H9 (cell line): ENCODE results near the gene TSGA10IP. TPM values are rescaled to one million over a fixed set of nuclear protein-coding genes. Genes with fewer than 3 reads are reported as not detected.

ENCODE experiments used
- DNase-seq: peaks from one replicate; pipeline ENCODE4 v3.0.0-alpha.2; 2017
- H2AFZ ChIP-seq: one replicate; pipeline ENCODE4 v1.6.1; 2013; ENCODE audit warnings: mild to moderate bottlenecking, low read length, control low read depth, moderate library complexity
- H2AK5ac ChIP-seq: 2 replicates; pipeline ENCODE4 v1.6.1; 2013; ENCODE audit warnings: low read length, control low read depth, mixed read lengths; ENCODE audit not compliant: insufficient read length
- H2BK120ac ChIP-seq: one replicate; pipeline ENCODE4 v1.6.1; 2013; ENCODE audit warnings: low read depth, mild to moderate bottlenecking, low read length, control low read depth, inconsistent platforms; ENCODE audit not compliant: poor library complexity, severe bottlenecking
- H2BK12ac ChIP-seq: 2 replicates; pipeline ENCODE4 v1.6.1; 2013; ENCODE audit warnings: low read length, control low read depth, mixed read lengths, low read depth; ENCODE audit not compliant: insufficient read length
- H2BK15ac ChIP-seq: 2 replicates; pipeline ENCODE4 v1.6.1; 2013; ENCODE audit warnings: low read depth, low read length, control low read depth
- H2BK20ac ChIP-seq: one replicate; pipeline ENCODE4 v1.6.1; 2013; ENCODE audit warnings: low read depth, mild to moderate bottlenecking, low read length, control low read depth, inconsistent platforms; ENCODE audit not compliant: poor library complexity, severe bottlenecking
- H2BK5ac ChIP-seq: 2 replicates; pipeline ENCODE4 v1.6.1; 2013; ENCODE audit warnings: low read length, control low read depth, mixed read lengths; ENCODE audit not compliant: insufficient read length
- H3K14ac ChIP-seq: 2 replicates; pipeline ENCODE4 v1.6.1; 2013; ENCODE audit warnings: low read length, control low read depth; ENCODE audit not compliant: insufficient read depth
- H3K18ac ChIP-seq: 2 replicates; pipeline ENCODE4 v1.6.1; 2013; ENCODE audit warnings: low read depth, mild to moderate bottlenecking, mixed read lengths, low read length, control low read depth; ENCODE audit not compliant: insufficient read length
- H3K23ac ChIP-seq: 2 replicates; pipeline ENCODE4 v1.6.1; 2013; ENCODE audit warnings: low read length, control low read depth, mixed read lengths, low read depth; ENCODE audit not compliant: insufficient read length
- H3K23me2 ChIP-seq: 2 replicates; pipeline ENCODE4 v1.6.1; 2013; ENCODE audit warnings: low read depth, mild to moderate bottlenecking, mixed read lengths, low read length, control low read depth; ENCODE audit not compliant: insufficient read length, poor library complexity, severe bottlenecking
- H3K27ac ChIP-seq: 2 replicates; pipeline ENCODE4 v1.5.1; 2013; ENCODE audit warnings: low read length, control low read depth, mixed read lengths, low read depth; ENCODE audit not compliant: insufficient read length
- H3K27me3 ChIP-seq: 2 replicates; pipeline ENCODE4 v1.6.1; 2013; ENCODE audit warnings: low read length, control low read depth, inconsistent platforms; ENCODE audit not compliant: insufficient read depth
- H3K4ac ChIP-seq: 2 replicates; pipeline ENCODE4 v1.6.1; 2013; ENCODE audit warnings: low read depth, mild to moderate bottlenecking, control low read depth, inconsistent platforms, low read length, moderate library complexity
- H3K4me1 ChIP-seq: 2 replicates; pipeline ENCODE4 v1.6.1; 2013; ENCODE audit warnings: low read length, control low read depth, inconsistent platforms; ENCODE audit not compliant: insufficient read depth
- H3K4me2 ChIP-seq: 2 replicates; pipeline ENCODE4 v1.6.1; 2013; ENCODE audit warnings: low read length, control low read depth, mixed read lengths; ENCODE audit not compliant: insufficient read length, insufficient read depth
- H3K56ac ChIP-seq: 2 replicates; pipeline ENCODE4 v1.6.1; 2013; ENCODE audit warnings: low read depth, mild to moderate bottlenecking, mixed read lengths, low read length, control low read depth; ENCODE audit not compliant: insufficient read length
- H3K79me1 ChIP-seq: 2 replicates; pipeline ENCODE4 v1.6.1; 2013; ENCODE audit warnings: low read depth, mild to moderate bottlenecking, moderate library complexity, low read length, control low read depth, inconsistent platforms; ENCODE audit not compliant: insufficient read depth, poor library complexity, severe bottlenecking
- H3K79me2 ChIP-seq: 2 replicates; pipeline ENCODE4 v1.6.1; 2013; ENCODE audit warnings: low read length, control low read depth, inconsistent platforms; ENCODE audit not compliant: insufficient read depth
- H3K9ac ChIP-seq: 2 replicates; pipeline ENCODE4 v1.6.1; 2013; ENCODE audit warnings: low read length, control low read depth, mixed read lengths; ENCODE audit not compliant: insufficient read length; ENCODE audit errors: extremely low read depth
- H3K9me3 ChIP-seq: one replicate; pipeline ENCODE4 v1.6.1; 2013; ENCODE audit warnings: low read depth, low read length, inconsistent platforms; ENCODE audit not compliant: control insufficient read depth
- H3T11ph ChIP-seq: one replicate; pipeline ENCODE4 v1.6.1; 2013; ENCODE audit warnings: mild to moderate bottlenecking, low read length, control low read depth, inconsistent platforms
- H4K20me1 ChIP-seq: one replicate; pipeline ENCODE4 v1.6.1; 2013; ENCODE audit not compliant: control insufficient read depth, insufficient read length, insufficient read depth
- H4K5ac ChIP-seq: 2 replicates; pipeline ENCODE4 v1.6.1; 2013; ENCODE audit warnings: low read depth, mild to moderate bottlenecking, mixed read lengths, low read length, control low read depth; ENCODE audit not compliant: insufficient read length
- H4K8ac ChIP-seq: replicated peaks from 2 replicates; pipeline ENCODE4 v1.6.1; 2013; ENCODE audit warnings: low read length, control low read depth, mixed read lengths, low read depth; ENCODE audit not compliant: insufficient read length
- H4K91ac ChIP-seq: 2 replicates; pipeline ENCODE4 v1.6.1; 2013; ENCODE audit warnings: low read depth, mild to moderate bottlenecking, moderate library complexity, mixed read lengths, low read length, control low read depth; ENCODE audit not compliant: insufficient read length
- H3K27ac Mint-ChIP-seq, 3 experiments: 2 replicates in 2 of 3; 3 replicates in 1 of 3; pipeline ENCODE4 v1.8.0; 2020 to 2021; ENCODE audit warnings: mixed read lengths in 3 of 3, mild to moderate bottlenecking in 1 of 3, moderate library complexity in 1 of 3
- H3K27me3 Mint-ChIP-seq: 2 replicates; pipeline ENCODE4 v1.8.0; 2021; ENCODE audit warnings: low read depth, mild to moderate bottlenecking, moderate library complexity, mixed read lengths
- H3K36me3 Mint-ChIP-seq, 3 experiments: 2 replicates in 2 of 3; 3 replicates in 1 of 3; pipeline ENCODE4 v1.8.0; 2020 to 2021; ENCODE audit warnings: low read depth in 3 of 3, mixed read lengths in 3 of 3; ENCODE audit not compliant: insufficient read depth in 1 of 3
- H3K4me1 Mint-ChIP-seq, 2 experiments: 2 replicates each; pipeline ENCODE4 v1.8.0; 2020; ENCODE audit warnings: mixed read lengths in 2 of 2
- H3K4me3 Mint-ChIP-seq, 2 experiments: 2 replicates in 1 of 2; 3 replicates in 1 of 2; pipeline ENCODE4 v1.8.0; 2020 to 2021; ENCODE audit warnings: mild to moderate bottlenecking in 2 of 2, mixed read lengths in 2 of 2, moderate library complexity in 1 of 2
- H3K9me3 Mint-ChIP-seq, 2 experiments: 2 replicates in 1 of 2; 3 replicates in 1 of 2; pipeline ENCODE4 v1.8.0; 2020; ENCODE audit warnings: mild to moderate bottlenecking in 2 of 2, mixed read lengths in 2 of 2, moderate library complexity in 1 of 2
- WGBS: extraction: QIAGEN DNeasy Blood & Tissue Kit; methylation state at CpG from one replicate; pipeline ENCODE4 v1.1.7; 2013; ENCODE audit warnings: missing lambda C conversion rate, low lambda C conversion rate, mixed read lengths; ENCODE audit not compliant: insufficient read length; ENCODE audit errors: extremely low coverage; 5-methylcytosine and 5-hydroxymethylcytosine counted together
- total RNA-seq: library from RNA; stranded (reverse); gene quantifications from 2 replicates; pipeline ENCODE4 v1.2.1, GENCODE V29; 2021
- TF ChIP-seq, protein P1 (sequence below): fragments of 200-600 bp; sonication (generic); conservative IDR thresholded peaks from 3 replicates; pipeline ENCODE4 v1.8.0; 2021; ENCODE audit warnings: antibody characterized with exemption, mild to moderate bottlenecking

Gene TSGA10IP
- total RNA-seq, 1 experiment from 2014 or later: 2.2 TPM

GRCh38 chr11:65954771-65955170 is 9.5 kb downstream of the TSGA10IP start:
- Histone ChIP-seq H3K9ac (no peak overlapping the region), H3K14ac (no peak overlapping the region), H3K27me3 (no peaks in the 10 kb centered on the region), H2AK5ac (no peak overlapping the region), H3K4ac (no peak overlapping the region), H2AFZ (no peak overlapping the region), H3T11ph (no peak overlapping the region), H2BK20ac (no peak overlapping the region), H3K23me2 (no peaks in the 10 kb centered on the region), H2BK5ac (no peak overlapping the region), H4K20me1 (no peaks in the 10 kb centered on the region), H2BK15ac (no peak overlapping the region), H3K4me1 (no peaks in the 10 kb centered on the region), H3K79me1 (no peaks in the 10 kb centered on the region), H3K27ac (no peak overlapping the region), H3K79me2 (no peaks in the 10 kb centered on the region), H3K4me2 (no peak overlapping the region), H3K23ac (no peak overlapping the region), H3K9me3 (no peaks in the 10 kb centered on the region), H3K56ac (no peak overlapping the region), H2BK12ac (no peak overlapping the region), H3K18ac (no peak overlapping the region), H4K8ac (no peak overlapping the region), H4K91ac (no peak overlapping the region), H4K5ac (no peak overlapping the region), H2BK120ac (no peak overlapping the region)
- no peak for DNase-seq
- TF ChIP-seq, protein P1, sequence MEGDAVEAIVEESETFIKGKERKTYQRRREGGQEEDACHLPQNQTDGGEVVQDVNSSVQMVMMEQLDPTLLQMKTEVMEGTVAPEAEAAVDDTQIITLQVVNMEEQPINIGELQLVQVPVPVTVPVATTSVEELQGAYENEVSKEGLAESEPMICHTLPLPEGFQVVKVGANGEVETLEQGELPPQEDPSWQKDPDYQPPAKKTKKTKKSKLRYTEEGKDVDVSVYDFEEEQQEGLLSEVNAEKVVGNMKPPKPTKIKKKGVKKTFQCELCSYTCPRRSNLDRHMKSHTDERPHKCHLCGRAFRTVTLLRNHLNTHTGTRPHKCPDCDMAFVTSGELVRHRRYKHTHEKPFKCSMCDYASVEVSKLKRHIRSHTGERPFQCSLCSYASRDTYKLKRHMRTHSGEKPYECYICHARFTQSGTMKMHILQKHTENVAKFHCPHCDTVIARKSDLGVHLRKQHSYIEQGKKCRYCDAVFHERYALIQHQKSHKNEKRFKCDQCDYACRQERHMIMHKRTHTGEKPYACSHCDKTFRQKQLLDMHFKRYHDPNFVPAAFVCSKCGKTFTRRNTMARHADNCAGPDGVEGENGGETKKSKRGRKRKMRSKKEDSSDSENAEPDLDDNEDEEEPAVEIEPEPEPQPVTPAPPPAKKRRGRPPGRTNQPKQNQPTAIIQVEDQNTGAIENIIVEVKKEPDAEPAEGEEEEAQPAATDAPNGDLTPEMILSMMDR: no peak
- Mint-ChIP-seq H3K36me3 (peaks cover 0 to 9% (median 2%) of the 10 kb centered on the region in 3 experiments; a peak in 2 of 7 replicates), H3K27me3 (no peaks in the 10 kb centered on the region; the same call in 1 of the 2 replicates), H3K4me1 (peaks cover 0 to 4% of the 10 kb centered on the region in 2 experiments; a peak in 2 of 4 replicates), H3K9me3 (no peaks in the 10 kb centered on the region), H3K4me3 (no peak overlapping the region), H3K27ac (peak overlapping the region in 2 of 3 experiments; percentile 10 to 84; a peak in 3 of 7 replicates)
- WGBS: no CpG with 5 or more reads among the region's 8 CpGs
